GM19372 (cell line): ENCODE data around the gene PIP5K1B.

Experiments
- ATAC-seq: cut with Tn5 transposase; IDR thresholded peaks from one replicate; pipeline ENCODE4 v1.9.1; 2021; ENCODE audit warnings: mild to moderate bottlenecking, low read depth, moderate library complexity; ENCODE audit not compliant: unreplicated experiment

Gene PIP5K1B

DNA sequence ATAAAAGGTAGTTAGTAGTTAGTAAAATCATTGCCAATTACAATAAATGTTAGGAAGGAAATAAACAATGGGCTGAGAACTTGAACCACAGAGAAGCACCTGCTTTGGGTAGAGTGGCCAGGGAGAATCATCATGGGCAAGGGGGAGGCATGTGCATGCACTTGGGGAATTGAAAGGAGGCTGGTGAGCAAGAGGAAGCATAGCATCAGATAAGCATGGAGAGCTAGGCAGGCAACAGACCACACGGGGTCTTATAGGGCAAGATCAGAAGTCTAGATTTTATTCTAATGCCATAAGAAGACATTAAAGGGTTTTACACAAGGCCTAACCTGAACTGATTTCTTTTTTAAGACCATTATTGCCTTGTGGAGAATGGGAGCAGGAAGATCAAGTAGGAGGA lies 93.4 kb downstream of the PIP5K1B start:
- ATAC-seq: no peak

DNA sequence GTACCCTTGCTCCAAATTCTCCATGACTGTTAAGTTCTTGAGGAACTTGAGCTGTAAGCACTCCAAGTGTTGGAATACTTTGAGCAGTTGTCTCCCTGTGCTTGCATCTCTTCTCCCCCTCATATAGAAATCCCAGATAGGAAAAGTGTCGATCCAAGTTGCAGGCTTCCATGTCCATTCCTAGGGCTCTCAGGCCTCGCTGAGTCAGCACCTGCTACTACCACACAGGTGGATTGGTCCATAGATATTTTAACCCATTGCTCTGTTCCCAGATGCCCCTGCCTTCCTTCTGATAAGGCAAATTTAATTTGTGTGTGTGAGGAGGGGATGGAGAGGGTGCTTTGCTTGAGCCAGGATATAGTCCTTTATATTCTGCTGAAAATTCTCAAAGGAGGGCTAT lies 95.8 kb downstream of the PIP5K1B start:
- no peak for ATAC-seq

DNA sequence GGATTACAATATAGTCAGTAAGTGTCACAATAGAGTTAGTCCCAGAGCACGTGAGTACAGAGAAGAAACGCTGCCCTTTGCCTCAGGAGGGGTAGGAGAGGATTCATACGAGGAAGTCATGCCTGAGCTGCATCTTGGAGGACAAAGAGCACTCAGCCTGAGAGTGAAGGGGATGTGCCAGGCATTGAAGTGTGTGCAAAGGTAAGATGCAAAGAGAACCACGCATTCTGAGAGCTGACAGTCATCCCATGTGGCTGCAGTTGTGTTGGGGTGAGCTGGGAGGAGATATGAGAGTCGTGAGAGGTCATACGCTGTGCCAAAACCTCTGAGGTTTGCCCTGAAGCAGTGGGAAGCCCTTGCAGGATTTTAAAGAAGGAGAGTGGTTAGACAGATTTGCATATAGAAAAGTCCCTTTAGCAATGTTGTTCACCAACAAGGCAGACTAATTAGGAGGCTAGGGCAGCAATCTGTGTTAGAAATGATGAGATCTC lies 97.5 kb downstream of the PIP5K1B start:
- ATAC-seq: peak; percentile 97

DNA sequence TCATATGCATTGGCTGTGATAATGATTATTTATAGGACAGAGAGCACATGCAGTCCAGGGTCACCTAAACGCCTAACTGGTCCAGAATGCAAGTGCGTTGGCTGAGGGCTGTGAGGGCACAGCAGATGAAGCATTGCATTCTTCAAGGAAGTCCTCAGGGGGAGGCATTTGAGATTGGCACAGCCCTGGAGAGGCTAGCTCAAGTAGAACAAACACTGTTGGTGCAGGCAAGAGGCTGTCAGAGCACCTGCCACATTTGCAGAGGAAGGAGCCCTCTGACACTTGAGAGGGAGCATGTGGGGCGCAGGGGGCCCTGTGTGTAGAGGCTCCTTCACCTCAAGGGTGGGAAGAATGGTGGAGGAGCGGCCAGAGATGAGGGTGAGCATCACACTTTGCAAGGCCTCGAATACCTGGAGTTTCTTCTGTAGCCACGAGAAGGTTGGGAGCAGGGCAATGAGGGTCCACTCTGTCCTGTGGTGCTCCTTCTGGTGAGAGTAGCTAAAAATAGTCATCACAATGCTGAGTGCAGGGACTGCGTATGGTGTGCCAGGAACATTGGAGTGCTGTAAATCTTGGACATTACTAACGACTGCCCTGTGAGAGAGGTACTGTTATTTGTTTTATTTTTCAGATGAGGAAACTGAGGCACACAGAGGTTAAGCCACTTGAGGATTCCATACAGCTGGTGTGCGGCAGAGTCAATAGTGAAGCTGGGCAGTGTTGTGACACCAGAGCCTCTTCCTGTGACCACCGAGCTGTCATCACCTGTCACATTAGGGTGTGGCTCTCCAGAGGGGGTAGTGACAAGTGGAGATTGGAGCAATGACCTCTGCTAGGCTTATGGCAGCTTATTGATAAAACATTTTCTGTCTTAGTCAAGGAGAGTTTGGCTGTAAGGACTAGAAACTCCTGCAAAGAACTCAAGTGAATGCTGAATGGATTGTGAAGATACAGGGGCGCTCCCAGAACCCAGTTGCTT lies 100.2 kb downstream of the PIP5K1B start:
- no peak for ATAC-seq

DNA sequence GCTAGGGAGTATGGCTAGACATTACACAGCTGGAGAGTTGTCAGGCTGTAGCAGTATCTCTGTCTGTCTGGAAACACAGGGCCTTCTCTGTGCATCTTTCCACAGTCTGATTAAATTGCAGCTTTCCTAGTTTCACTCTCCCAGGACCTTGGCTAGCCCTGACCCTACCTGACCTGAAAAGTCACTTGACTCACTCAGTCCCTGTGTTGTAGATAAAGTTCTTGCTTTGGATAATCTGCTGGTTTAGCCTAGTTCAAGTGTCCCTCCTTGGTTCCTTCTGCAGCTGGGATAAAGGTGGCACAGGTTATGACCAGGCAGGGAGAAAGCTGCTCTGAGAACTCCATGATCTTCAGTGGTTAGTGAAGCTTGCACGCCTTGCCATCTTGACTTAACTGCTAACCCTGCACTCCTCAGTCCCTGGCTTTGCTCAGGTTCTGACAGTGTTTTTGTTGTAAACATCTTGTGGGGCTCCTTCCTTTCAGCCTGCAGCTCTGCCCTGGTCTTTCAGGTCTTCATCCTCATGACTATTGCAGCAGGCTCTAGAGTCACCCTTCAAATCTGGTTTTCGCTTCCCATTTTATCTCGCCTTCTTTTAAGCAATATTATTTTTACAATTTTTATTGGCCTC lies 101.0 kb downstream of the PIP5K1B start:
- no peak for ATAC-seq

DNA sequence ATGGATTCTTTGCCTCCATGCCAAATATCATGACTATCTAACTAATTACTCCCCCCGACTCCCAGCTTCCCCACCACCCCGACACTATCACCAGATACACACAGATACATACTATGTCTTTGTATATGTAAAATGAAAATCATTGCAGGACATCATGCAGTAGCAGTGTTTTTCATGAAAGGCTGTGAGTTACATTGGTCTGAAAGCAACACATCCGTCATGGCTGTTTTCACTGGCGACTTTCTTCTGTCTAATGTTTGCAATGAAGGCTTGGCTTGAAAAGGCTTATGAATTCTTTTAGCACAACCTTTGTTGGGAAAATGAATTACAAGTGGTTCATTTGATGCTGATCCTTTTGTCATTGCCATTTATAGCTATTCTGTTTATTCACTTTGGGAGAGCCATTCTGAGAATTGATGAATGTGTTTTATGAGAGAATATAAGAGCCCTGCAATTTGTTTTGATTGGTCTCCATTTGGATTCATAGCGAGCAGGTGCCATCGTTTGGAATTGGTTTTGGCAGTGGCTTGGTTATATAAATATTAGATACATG lies 103.4 kb downstream of the PIP5K1B start:
- ATAC-seq: no peak

DNA sequence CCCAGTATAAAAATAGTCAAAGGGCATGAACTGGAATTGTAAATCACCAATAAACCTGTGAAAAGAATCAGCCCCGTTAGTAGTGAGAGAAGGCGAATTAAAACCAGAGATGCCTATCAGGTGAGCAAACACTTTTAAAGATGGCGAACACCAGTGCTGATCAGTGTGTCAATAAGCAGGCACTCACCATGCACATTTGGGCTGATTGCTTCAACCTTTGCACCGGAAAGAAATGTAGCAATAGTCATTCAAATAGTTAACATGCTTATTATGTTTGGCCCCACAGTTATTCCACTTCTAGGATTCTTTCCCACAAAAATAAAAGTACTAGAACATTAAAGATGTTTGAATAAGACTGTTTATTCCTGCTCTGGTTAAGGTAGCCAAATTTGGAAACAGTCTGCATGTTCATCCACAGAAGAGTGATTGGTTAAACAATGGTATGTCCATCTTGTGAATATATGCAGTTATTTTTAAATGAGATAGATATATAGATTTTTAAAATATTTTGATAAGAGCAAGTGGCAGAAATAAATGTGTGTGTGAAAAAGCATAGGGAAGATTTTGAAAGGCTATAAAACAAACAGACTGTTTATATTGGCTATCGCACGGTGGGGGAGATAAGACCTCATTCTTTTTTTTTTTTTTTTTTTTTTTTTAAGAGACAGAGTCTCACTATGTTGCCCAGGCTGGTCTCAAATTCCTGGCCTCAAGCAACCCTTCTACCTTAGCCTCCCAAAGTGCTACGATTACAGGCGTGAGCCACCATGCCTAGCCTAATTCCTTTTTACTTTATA lies 112.2 kb downstream of the PIP5K1B start:
- ATAC-seq: no peak

DNA sequence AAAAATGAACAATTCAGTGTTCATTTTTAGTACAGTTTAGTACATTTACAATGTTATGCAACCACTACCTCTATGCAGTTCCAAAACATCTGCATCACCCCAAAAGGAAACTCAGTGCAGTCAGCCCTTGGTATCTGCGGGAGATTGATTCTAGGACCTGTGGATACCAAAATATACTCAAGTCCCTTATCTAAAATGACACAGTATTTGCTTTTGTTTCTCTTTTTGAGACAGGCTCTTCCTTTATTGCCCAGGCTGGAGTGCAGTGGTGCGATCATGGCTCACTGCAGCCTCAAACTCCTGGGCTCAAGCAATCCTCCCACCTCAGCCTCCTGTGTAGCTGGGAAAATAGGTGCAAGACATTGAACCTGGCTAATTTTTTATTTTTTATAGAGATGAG lies 114.0 kb downstream of the PIP5K1B start:
- ATAC-seq: no peak

DNA sequence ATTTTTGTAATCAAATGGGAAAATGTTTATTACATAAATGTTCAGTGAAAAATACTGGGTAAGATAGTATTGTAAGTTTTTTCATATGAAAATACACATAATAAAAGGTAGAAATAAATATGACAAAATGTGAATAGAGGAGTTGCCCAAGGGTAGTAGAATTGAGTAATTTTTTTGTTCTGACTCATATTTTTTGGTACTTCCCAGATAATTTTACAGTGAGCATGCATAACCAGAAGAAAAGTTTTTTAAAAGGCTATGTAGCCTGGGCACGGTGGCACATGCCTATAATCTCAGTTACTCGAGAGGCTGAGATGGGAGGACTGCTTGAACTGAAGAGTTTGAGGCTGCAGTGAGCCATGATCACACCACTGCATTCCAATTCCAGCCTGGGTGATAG lies 116.9 kb downstream of the PIP5K1B start:
- no peak for ATAC-seq

DNA sequence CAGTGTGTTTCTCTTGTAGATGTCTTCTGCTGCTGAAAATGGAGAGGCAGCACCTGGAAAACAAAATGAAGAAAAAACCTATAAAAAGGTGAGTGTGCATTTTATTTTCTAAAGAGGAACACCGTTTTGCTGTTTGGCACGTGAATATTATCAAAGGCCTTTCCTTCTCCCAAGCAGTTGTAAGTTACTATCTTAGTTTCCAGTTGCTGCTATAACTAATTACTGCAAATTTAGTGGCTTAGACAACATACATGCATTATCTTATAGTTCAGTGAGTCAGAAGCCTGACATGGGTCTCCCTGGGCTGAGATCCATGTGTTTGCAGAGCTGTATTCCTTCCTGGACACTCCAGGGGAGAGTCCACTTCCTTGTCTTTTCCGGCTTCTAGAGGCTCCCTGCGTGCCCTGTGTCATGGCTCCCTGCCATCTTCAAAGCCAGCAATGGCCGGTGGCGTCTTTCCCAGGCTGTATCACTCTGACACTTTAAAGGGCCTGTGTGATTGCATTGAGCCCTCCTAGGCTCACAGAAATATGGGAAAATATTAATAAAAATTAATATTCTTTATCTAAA lies 117.6 kb downstream of the PIP5K1B start:
- ATAC-seq: no peak

DNA sequence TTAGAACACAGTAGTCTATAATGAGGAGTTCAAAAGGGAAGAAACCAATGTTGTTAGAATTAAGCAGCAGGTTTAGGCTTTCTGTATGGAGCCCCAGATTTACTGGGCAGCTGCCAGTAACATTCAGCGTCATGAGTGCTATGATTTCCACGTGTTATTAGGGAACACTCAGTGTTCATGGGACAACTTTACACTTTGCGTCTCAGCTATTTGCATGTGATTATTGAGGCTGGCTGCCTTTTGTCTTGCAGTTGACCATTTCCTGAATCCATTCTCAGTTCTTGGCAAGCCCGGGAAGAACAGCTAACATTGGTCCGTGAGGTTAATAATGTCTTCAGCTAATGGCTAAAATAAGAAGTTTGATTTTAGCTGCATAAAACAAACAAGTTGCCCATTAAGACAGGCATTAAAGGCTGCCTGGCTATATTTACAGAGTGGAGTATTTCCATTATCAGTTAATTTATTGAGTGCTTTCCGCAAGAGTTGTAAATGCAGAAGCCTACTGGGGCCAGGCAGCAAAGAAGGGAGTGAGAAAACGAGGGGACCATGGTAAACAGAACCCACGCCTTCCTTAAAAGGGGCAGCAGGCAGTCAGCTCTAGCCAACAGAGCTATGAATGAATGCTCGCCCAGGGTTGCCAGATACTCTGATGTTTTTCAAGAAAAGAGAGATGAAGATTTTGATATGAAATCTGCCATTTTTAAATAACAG lies 120.9 kb downstream of the PIP5K1B start:
- no peak for ATAC-seq

DNA sequence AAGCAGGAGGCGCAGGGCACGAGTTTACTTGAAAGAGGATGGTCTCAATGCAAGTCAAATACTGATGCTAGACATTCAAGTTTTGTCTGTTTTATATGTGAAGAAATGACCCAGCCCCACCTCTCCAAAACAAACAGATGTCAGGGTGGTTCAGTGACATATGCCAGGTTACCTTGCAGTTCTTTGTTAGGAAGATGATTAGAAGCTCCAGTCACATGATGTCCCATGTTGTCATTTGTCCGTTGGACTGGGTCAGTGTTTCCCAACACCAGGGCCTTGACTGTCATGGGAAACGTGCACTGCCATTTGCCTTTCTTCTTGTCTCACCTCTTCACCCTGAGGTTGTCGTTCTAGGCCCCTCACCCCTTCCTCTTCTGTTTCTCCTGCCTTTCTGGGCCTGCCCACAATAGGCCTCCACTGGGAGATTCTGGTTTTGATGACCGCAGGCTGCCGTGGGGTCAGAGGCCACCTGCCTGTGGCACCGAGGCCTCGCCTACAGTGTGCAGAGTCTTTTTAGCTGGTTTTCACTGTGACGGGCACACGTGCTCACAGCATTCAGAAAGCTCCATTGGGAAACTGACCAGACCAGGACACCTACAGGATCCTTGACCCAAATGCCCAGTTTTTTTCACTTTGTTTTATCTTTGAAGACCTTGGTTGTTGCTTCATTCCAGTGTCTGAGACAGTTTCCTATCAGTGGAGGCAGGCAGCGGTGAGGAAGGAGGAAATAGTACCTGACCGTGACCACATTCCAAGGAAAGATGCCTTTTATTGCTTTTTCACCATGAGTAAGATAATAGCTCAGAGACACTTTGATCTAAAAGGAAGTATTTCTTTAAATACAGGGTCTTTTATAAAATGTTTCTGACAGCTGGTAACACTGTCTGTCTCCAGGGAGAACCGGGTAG lies 123.1 kb downstream of the PIP5K1B start:
- no peak for ATAC-seq

DNA sequence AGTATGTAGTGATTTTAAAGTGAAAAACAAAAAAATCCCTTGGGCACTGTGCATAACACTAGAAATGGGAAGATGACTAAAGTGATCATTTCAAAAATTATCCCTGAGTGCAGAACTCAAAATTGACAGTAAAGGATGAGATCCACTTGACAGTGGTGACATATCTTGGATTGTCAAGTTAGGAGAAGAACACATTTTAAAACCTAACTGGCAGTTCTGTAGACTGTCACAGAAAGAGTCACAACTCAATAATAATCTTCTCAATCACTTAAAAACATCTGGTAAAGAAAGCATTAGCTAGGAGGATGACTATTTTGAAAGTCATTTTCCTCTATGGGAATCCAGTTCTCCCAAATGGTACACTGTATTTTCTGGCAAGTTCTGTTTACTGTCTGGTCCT lies 127.1 kb downstream of the PIP5K1B start:
- ATAC-seq: no peak

DNA sequence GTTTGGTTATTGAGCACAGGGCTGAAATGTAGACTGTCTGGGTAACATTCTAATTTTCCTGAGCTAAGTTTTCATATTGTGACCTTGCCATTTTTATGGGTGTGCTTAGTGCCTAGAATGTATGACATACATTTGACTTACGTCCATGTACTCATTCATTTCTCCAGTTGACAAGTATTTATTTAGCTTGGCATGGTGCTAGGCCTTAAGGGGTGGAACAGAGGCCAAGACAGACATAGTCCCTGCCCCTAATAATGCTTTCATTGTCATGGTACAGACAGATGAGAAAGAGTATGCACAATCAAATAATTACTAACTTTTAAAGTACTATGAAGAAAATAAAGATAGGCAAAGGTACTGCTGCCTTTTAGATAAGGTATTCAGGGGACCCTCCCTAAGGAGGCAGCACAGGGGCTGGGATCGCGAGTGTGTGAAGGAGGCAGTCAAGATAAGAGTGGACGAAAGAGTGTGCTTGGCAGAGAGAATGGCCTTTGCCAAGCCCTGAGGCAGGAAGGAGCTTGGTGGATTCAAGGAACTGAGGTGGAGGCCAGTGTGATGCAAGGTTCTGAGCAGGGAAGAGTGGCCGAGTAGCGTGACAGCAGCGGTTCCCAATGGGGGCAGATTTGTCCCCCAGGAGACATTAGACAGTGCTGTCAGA lies 128.0 kb downstream of the PIP5K1B start:
- no peak for ATAC-seq

DNA sequence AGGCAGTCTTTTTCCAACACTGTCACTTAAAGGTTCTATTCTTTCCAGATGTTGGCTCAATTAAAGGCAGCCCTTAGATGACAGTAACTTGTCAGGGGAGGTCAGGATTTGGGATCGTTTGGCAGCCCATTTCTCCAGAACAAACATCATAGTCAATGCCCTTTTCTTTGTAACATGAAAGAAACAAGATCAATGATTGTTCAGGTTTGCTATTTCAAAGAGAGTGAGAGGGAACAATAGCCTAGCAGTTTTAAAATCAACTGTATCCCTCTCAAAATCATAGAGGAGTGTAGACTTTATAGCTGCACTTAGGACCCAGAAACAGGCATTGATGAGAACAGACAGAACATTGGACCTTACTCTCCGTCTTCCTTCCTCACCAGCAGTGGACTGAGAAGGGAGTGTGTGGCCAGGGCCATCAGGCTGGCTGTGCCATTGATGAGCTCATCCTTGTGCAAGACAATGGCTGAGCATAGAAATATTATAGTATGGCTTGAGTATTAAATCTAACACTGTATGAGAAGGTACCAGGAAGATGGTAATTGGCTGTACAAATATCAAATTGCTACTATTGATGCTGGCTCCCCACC lies 130.0 kb downstream of the PIP5K1B start:
- ATAC-seq: no peak

DNA sequence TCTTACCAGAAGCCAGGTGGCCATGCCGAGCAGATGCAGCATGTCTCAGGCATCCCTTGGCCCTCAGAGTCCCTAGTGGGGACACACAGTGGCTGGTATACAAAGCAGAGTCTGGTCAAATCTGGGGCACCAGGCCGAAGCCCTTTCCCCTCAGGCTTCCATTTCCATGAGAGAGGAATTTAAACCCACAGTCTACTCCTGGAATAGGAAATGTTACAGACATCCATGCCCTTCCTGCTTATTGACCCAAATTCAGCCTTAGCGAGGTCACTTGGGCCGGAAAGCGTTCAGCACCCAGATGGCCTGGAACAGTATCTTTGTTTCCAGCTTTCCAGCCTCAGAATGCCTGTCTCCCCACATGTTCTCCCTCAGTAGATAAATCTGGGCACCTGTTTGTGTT lies 131.7 kb downstream of the PIP5K1B start:
- ATAC-seq: no peak

DNA sequence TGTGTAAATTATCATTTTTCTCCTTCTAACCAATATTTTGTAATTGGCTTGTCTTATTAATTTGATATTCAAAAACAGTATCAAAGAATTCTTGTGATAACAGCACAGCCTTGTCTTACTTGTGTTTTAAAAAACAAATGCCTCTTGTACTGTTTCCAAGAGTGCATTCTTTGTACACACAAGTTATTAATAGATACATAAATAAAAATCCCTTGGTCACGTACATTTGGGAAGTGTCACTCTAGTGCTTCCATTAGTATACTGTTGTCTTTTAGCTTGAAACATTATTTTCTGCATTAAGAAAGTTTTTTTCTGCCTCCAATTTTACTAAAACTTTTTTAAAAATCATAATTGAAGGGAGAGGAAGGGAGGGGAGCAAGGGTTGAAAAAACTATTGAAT lies 133.2 kb downstream of the PIP5K1B start:
- no peak for ATAC-seq
